Esophagus (tissue), 2 donors: ENCODE results near the gene RANBP17. TPM values are rescaled to one million over a fixed set of nuclear protein-coding genes. Genes with fewer than 3 reads are reported as not detected.

Experiments
- H3K27ac ChIP-seq, 2 donors: one replicate each; pipeline ENCODE4 v1.5.1; 2013; ENCODE audit warnings: low read depth in 2 of 2, mild to moderate bottlenecking in 2 of 2, inconsistent platforms in 1 of 2, low read length in 1 of 2, moderate library complexity in 1 of 2
- H3K27me3 ChIP-seq, 2 donors: one replicate each; pipeline ENCODE4 v1.6.1; 2013; ENCODE audit warnings: low read length in 2 of 2, control low read depth in 1 of 2, mild to moderate bottlenecking in 1 of 2; ENCODE audit not compliant: insufficient read depth in 2 of 2, control insufficient read depth in 1 of 2
- H3K36me3 ChIP-seq, 2 donors: one replicate each; pipeline ENCODE4 v1.6.1; 2013; ENCODE audit warnings: low read length in 1 of 2; ENCODE audit not compliant: control insufficient read depth in 2 of 2, insufficient read depth in 2 of 2
- H3K4me1 ChIP-seq, 2 donors: one replicate each; pipeline ENCODE4 v1.6.1; 2013; ENCODE audit warnings: low read length in 1 of 2; ENCODE audit not compliant: control insufficient read depth in 2 of 2, insufficient read depth in 2 of 2
- H3K4me3 ChIP-seq, 2 donors: one replicate each; pipeline ENCODE4 v1.5.1; 2013; ENCODE audit warnings: low read length in 2 of 2, mild to moderate bottlenecking in 2 of 2, low read depth in 1 of 2, moderate library complexity in 1 of 2
- H3K9me3 ChIP-seq, 2 donors: one replicate each; pipeline ENCODE4 v1.6.1; 2013; ENCODE audit warnings: mild to moderate bottlenecking in 2 of 2, low read depth in 1 of 2, low read length in 1 of 2, moderate library complexity in 1 of 2; ENCODE audit not compliant: control insufficient read depth in 2 of 2, insufficient read depth in 1 of 2
- WGBS, 2 donors: extraction: QIAGEN DNeasy Blood & Tissue Kit; methylation state at CpG; one replicate each; pipeline ENCODE4 v1.1.7; 2013; 5-methylcytosine and 5-hydroxymethylcytosine counted together
- polyA plus RNA-seq, 2 donors: library from polyadenylated mRNA; stranded (reverse); fragments of 200-250 nt; gene quantifications; one replicate each; pipeline ENCODE4 v1.2.3, GENCODE V29; 2013
- donor health status: healthy with polysubstance abuse.
- donor health status: Bipolar disorder and iron deficiency.

The RANBP17 gene
- polyA plus RNA-seq, 2 donors, result 0.26 to 0.32 TPM

- WGBS, 2 donors, result 92 to 93% methylated on average over 2 of the region's 2 CpGs
- Histone ChIP-seq H3K27me3 (no peaks in the 10 kb centered on the region), H3K4me1 (no peaks in the 10 kb centered on the region), H3K9me3 (no peaks in the 10 kb centered on the region), H3K4me3 (no peak overlapping the region), H3K36me3 (no peaks in the 10 kb centered on the region), H3K27ac (no peak overlapping the region)
Observed at GRCh38 chr5:171221916-171222315, 360.1 kb downstream of the RANBP17 start.

- H3K27ac ChIP-seq, result no peak overlapping the region
- H3K27me3 ChIP-seq, result no peaks in the 10 kb centered on the region
- no peaks in the 10 kb centered on the region for H3K36me3 ChIP-seq
- no peaks in the 10 kb centered on the region for H3K4me1 ChIP-seq
- no peaks in the 10 kb centered on the region for H3K9me3 ChIP-seq
- 68 to 86% methylated on average over 1 of the region's 1 CpG for WGBS, 2 donors
- no peak overlapping the region for H3K4me3 ChIP-seq
Observed at GRCh38 chr5:171223927-171224326, 362.1 kb downstream of the RANBP17 start.

GRCh38 chr5:171226096-171226754 lies 364.4 kb downstream of the RANBP17 start:
- H3K27me3 ChIP-seq, result no peaks in the 10 kb centered on the region
- no peaks in the 10 kb centered on the region for H3K9me3 ChIP-seq
- H3K36me3 ChIP-seq, result no peaks in the 10 kb centered on the region
- no peak overlapping the region for H3K27ac ChIP-seq
- no peaks in the 10 kb centered on the region for H3K4me1 ChIP-seq
- H3K4me3 ChIP-seq, result no peak overlapping the region
- WGBS, 2 donors, result 90 to 93% methylated on average over 5 of the region's 5 CpGs

GRCh38 chr5:171226864-171227263 lies 365.0 kb downstream of the RANBP17 start:
- Histone ChIP-seq H3K4me3 (no peak overlapping the region), H3K27me3 (no peaks in the 10 kb centered on the region), H3K9me3 (no peaks in the 10 kb centered on the region), H3K36me3 (no peaks in the 10 kb centered on the region), H3K4me1 (no peaks in the 10 kb centered on the region), H3K27ac (no peak overlapping the region)
- WGBS, 2 donors, result 86 to 97% methylated on average over 1 of the region's 1 CpG

- Histone ChIP-seq H3K27me3 (no peaks in the 10 kb centered on the region), H3K27ac (no peak overlapping the region), H3K4me3 (no peak overlapping the region), H3K4me1 (no peaks in the 10 kb centered on the region), H3K36me3 (no peaks in the 10 kb centered on the region), H3K9me3 (no peaks in the 10 kb centered on the region)
- WGBS, 2 donors, result 75 to 76% methylated on average over 1 of the region's 1 CpG
Observed at GRCh38 chr5:171236651-171237050, 374.8 kb downstream of the RANBP17 start.

GRCh38 chr5:171242521-171242920 lies 380.7 kb downstream of the RANBP17 start:
- H3K4me3 ChIP-seq, result no peak overlapping the region
- no peaks in the 10 kb centered on the region for H3K27me3 ChIP-seq
- 82 to 91% methylated on average over 1 of the region's 1 CpG for WGBS, 2 donors
- H3K9me3 ChIP-seq, result no peaks in the 10 kb centered on the region
- no peak overlapping the region for H3K27ac ChIP-seq
- H3K36me3 ChIP-seq, result no peaks in the 10 kb centered on the region
- no peaks in the 10 kb centered on the region for H3K4me1 ChIP-seq

GRCh38 chr5:171246231-171246630 lies 384.4 kb downstream of the RANBP17 start:
- Histone ChIP-seq H3K9me3 (peaks cover 3 to 5% of the 10 kb centered on the region in 2 donors), H3K4me3 (no peak overlapping the region), H3K27me3 (no peaks in the 10 kb centered on the region), H3K36me3 (no peaks in the 10 kb centered on the region), H3K4me1 (no peaks in the 10 kb centered on the region), H3K27ac (no peak overlapping the region)
- WGBS, 2 donors, result 89 to 91% methylated on average over 2 of the region's 2 CpGs

- Histone ChIP-seq H3K9me3 (peaks cover 3 to 5% of the 10 kb centered on the region in 2 donors), H3K36me3 (no peaks in the 10 kb centered on the region), H3K27me3 (no peaks in the 10 kb centered on the region), H3K27ac (no peak overlapping the region), H3K4me1 (no peaks in the 10 kb centered on the region), H3K4me3 (no peak overlapping the region)
Observed at GRCh38 chr5:171249460-171249859, 387.6 kb downstream of the RANBP17 start.

GRCh38 chr5:171250738-171251137 lies 388.9 kb downstream of the RANBP17 start:
- no peak overlapping the region for H3K27ac ChIP-seq
- 96 to 97% methylated on average over 1 of the region's 1 CpG for WGBS, 2 donors
- no peaks in the 10 kb centered on the region for H3K27me3 ChIP-seq
- H3K4me1 ChIP-seq, result no peaks in the 10 kb centered on the region
- peaks cover 3 to 5% of the 10 kb centered on the region in 2 donors for H3K9me3 ChIP-seq
- H3K4me3 ChIP-seq, result no peak overlapping the region
- no peaks in the 10 kb centered on the region for H3K36me3 ChIP-seq

- no peak overlapping the region for H3K27ac ChIP-seq
- no peak overlapping the region for H3K4me3 ChIP-seq
- 97 to 99% methylated on average over 21 of the region's 21 CpGs for WGBS, 2 donors
- H3K36me3 ChIP-seq, result no peaks in the 10 kb centered on the region
- H3K9me3 ChIP-seq, result peaks cover 3 to 5% of the 10 kb centered on the region in 2 donors
- no peaks in the 10 kb centered on the region for H3K27me3 ChIP-seq
- H3K4me1 ChIP-seq, result no peaks in the 10 kb centered on the region
Observed at GRCh38 chr5:171251519-171251918, 389.7 kb downstream of the RANBP17 start.
